ENCODE measurements around the gene CD40.

CD40 gene

DNA sequence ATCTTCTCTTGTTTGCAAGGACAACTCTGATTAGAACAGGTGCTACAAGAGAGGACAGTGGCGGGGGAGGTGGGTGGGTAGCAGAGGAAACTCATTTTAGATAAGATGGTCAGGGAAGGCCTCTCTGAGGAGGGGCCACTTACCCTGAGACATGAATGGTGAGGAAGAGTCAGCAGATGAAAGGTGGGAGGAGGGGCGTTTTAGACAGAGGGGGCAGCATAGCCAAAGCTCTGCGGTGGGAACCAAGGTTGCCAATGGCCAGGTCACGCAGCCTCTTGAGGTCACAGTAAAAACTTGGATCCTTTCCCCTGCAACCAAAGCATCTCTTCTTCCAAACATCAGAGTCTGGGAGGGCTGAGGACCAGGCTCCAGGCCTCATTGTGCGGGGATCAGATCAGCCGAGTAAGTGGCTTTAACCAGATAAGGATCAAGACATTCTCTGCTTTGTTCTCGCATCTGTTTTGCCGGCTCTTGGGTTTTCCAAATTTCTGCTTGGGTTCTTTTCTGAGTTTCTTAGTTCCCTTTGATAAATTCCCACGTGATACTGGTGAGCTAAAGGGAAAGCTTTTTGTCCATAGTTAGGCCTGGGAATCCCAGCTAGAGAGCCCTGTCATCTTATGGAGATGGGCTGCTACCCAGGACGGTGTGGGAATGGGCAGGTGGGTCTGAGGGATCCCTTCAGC, 5.5 kb upstream of the CD40 start:
- Histone ChIP-seq H3K4me3 (ENCODE audit: low read depth, low read length) (no peak overlapping the region), H3K27ac (ENCODE audit: low read depth, low read length) (no peak overlapping the region), H3K27me3 (ENCODE audit: control insufficient read depth, insufficient read depth, low read length) (peaks cover 32% of the 10 kb centered on the region), H3K9ac (ENCODE audit: low read depth, low read length) (no peak overlapping the region), H3K9me3 (ENCODE audit: control insufficient read depth, insufficient read depth, low read length) (no peaks in the 10 kb centered on the region), H3K4me1 (ENCODE audit: control insufficient read depth, insufficient read depth, low read length) (no peaks in the 10 kb centered on the region), H3K36me3 (ENCODE audit: control insufficient read depth, insufficient read depth, low read length) (no peaks in the 10 kb centered on the region)

DNA sequence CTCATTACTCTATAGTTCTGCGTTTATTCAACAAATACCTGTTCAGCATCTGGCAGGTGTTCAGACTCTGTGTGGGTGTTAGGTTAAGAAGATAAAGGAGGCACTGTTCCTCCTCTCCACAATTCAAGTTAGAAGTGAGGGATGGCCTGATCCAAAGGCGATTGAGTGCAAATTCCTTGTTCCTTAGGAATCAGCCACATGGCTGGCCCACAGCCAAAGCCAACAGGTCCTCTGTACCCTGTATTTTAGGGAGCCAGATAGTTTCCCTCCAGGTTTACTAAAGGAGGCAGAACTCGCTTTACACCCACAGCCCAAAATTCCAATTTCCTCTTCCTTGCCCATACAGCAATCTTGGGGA, 5.0 kb upstream of the CD40 start:
- Histone ChIP-seq H3K9me3 (ENCODE audit: control insufficient read depth, insufficient read depth, low read length) (no peaks in the 10 kb centered on the region), H3K9ac (ENCODE audit: low read depth, low read length) (no peak overlapping the region), H3K27me3 (ENCODE audit: control insufficient read depth, insufficient read depth, low read length) (peaks cover 32% of the 10 kb centered on the region), H3K36me3 (ENCODE audit: control insufficient read depth, insufficient read depth, low read length) (no peaks in the 10 kb centered on the region), H3K4me1 (ENCODE audit: control insufficient read depth, insufficient read depth, low read length) (no peaks in the 10 kb centered on the region), H3K4me3 (ENCODE audit: low read depth, low read length) (no peak overlapping the region), H3K27ac (ENCODE audit: low read depth, low read length) (no peak overlapping the region)

DNA sequence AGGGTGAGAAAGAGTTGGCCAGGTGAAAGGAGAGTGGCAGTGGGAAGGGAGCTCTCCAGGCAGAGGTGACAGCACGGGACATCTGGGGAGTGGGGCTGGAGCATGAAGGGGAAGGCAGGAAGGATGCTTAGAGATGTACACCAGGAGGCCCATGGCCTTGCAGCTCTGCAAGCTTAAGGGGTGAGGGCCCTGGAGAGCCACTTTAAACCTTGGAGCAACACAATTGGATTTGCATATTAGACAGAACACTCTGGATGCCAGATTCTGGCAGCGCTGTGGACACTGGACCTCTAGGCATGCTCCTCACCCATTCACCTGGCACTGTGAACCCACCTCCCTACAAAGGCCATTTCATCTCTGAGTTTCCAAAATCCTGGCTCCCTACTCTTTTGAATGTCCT, 3.7 kb upstream of the CD40 start:
- Histone ChIP-seq H3K4me3 (ENCODE audit: low read depth, low read length) (no peak overlapping the region), H3K9me3 (ENCODE audit: control insufficient read depth, insufficient read depth, low read length) (no peaks in the 10 kb centered on the region), H3K36me3 (ENCODE audit: control insufficient read depth, insufficient read depth, low read length) (no peaks in the 10 kb centered on the region), H3K4me1 (ENCODE audit: control insufficient read depth, insufficient read depth, low read length) (no peaks in the 10 kb centered on the region), H3K27ac (ENCODE audit: low read depth, low read length) (no peak overlapping the region), H3K9ac (ENCODE audit: low read depth, low read length) (no peak overlapping the region), H3K27me3 (ENCODE audit: control insufficient read depth, insufficient read depth, low read length) (peaks cover 32% of the 10 kb centered on the region)

DNA sequence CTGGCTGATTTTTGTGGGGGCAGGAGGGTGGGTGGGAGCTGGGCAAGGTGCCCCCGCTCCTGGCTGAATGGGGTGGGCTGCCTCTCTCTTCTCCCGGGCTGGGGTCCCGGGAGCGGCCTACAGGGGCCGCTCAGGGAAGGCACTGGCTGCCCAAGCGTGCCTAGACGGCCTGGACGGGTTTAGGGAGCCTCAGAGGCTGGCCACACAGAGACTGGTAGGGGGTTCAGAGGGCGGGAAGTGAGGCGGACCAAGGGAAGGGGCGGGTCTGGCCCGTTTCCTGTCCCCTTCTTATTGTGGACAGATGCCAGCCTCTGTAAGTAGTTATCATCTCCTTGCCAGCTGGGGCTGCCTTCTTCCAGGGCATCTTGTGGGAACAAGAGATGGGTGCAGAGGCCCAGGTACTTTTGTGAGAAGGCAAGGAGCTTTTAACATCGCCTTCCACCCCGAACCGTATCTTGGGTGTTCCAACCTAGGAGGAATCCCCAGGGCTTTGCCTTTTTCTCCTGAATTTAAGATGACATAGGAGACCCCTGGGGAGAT, 437 bp downstream of the CD40 start:
- H3K9ac ChIP-seq (ENCODE audit: low read depth, low read length): no peak overlapping the region
- H3K4me3 ChIP-seq (ENCODE audit: low read depth, low read length): peak overlapping the region; percentile 55
- H3K27ac ChIP-seq (ENCODE audit: low read depth, low read length): no peak overlapping the region
- H3K27me3 ChIP-seq (ENCODE audit: control insufficient read depth, insufficient read depth, low read length): peaks cover 23% of the 10 kb centered on the region
- H3K36me3 ChIP-seq (ENCODE audit: control insufficient read depth, insufficient read depth, low read length): peaks cover 4% of the 10 kb centered on the region; the same call in 1 of the 2 replicates
- no peaks in the 10 kb centered on the region for H3K9me3 ChIP-seq (ENCODE audit: control insufficient read depth, insufficient read depth, low read length)
- no peaks in the 10 kb centered on the region for H3K4me1 ChIP-seq (ENCODE audit: control insufficient read depth, insufficient read depth, low read length)

DNA sequence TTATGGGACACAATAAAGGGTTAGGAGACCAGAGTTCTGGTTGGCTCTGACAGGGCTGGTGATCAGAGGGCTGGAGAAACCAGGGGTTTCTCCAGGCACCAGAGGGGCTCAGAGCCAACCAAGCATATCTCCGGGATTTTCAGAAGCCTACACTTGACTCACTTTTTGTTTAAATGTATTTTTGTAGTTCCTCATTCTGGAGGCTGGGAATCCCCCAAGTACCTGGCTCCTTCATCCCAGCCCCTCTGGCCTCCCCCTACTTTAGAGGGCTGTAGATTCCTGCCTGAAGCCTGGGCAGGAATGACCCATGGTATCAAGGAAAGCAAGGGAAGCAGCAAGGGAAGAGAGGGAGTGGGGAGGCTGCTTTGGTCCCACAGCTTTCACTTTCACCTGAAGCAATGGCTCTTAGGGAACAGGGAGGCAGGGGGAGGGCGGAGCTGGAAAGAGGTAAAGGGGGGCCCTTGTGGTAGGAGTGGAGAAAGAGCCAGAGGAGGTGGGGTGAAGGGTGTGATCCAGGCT, 973 bp downstream of the CD40 start:
- peaks cover 21% of the 10 kb centered on the region for H3K27me3 ChIP-seq (ENCODE audit: control insufficient read depth, insufficient read depth, low read length)
- peak overlapping the region; percentile 55; the same call in 1 of the 2 replicates for H3K4me3 ChIP-seq (ENCODE audit: low read depth, low read length)
- no peaks in the 10 kb centered on the region for H3K4me1 ChIP-seq (ENCODE audit: control insufficient read depth, insufficient read depth, low read length)
- no peaks in the 10 kb centered on the region for H3K9me3 ChIP-seq (ENCODE audit: control insufficient read depth, insufficient read depth, low read length)
- no peak overlapping the region for H3K27ac ChIP-seq (ENCODE audit: low read depth, low read length)
- H3K36me3 ChIP-seq (ENCODE audit: control insufficient read depth, insufficient read depth, low read length): peaks cover 4% of the 10 kb centered on the region; the same call in 1 of the 2 replicates
- no peak overlapping the region for H3K9ac ChIP-seq (ENCODE audit: low read depth, low read length)

DNA sequence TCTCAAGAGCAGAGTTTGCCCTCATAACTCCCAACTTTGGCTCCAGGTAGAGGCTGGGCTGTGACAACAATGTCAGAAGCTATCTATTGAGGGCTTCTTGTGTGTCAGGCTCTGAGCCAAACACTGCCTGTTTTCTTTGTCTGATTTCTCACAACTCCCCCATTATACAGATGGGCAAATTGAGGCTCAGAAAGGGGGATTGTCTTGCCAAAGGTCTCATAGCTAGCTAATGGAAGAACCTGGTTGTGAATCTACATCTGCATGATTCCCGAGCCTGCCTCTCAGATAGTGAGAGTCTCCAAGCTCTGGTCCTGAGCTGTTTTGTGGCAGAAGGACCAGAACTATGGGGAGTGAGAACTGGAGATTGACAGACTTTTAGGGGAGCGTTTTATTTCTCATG, 1.4 kb downstream of the CD40 start:
- Histone ChIP-seq H3K27ac (ENCODE audit: low read depth, low read length) (no peak overlapping the region), H3K4me1 (ENCODE audit: control insufficient read depth, insufficient read depth, low read length) (no peaks in the 10 kb centered on the region), H3K27me3 (ENCODE audit: control insufficient read depth, insufficient read depth, low read length) (peaks cover 17% of the 10 kb centered on the region), H3K9ac (ENCODE audit: low read depth, low read length) (no peak overlapping the region), H3K36me3 (ENCODE audit: control insufficient read depth, insufficient read depth, low read length) (peaks cover 4% of the 10 kb centered on the region), H3K9me3 (ENCODE audit: control insufficient read depth, insufficient read depth, low read length) (no peaks in the 10 kb centered on the region), H3K4me3 (ENCODE audit: low read depth, low read length) (no peak overlapping the region)

DNA sequence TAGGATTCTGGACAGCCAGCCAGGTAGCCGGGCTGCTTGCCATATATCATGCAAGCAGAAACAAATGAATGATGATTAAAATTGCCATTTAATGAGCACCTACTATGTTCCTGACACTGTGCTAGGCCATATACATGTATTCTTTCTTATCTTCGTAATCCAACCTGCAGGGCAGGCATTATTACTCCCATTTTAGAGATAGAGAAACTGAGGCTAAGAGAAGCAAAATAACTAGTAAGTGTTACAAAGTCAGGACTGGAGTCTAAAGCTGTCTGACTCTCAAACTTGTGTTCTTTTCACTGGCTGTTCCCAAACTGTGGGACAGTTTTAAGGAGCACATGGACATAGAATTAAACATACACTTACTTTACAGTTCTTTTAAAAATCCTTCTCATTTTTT, 2.0 kb downstream of the CD40 start:
- Histone ChIP-seq H3K9me3 (ENCODE audit: control insufficient read depth, insufficient read depth, low read length) (no peaks in the 10 kb centered on the region), H3K27ac (ENCODE audit: low read depth, low read length) (no peak overlapping the region), H3K36me3 (ENCODE audit: control insufficient read depth, insufficient read depth, low read length) (peaks cover 4% of the 10 kb centered on the region), H3K27me3 (ENCODE audit: control insufficient read depth, insufficient read depth, low read length) (peaks cover 14% of the 10 kb centered on the region), H3K4me1 (ENCODE audit: control insufficient read depth, insufficient read depth, low read length) (no peaks in the 10 kb centered on the region), H3K9ac (ENCODE audit: low read depth, low read length) (no peak overlapping the region), H3K4me3 (ENCODE audit: low read depth, low read length) (no peak overlapping the region)

DNA sequence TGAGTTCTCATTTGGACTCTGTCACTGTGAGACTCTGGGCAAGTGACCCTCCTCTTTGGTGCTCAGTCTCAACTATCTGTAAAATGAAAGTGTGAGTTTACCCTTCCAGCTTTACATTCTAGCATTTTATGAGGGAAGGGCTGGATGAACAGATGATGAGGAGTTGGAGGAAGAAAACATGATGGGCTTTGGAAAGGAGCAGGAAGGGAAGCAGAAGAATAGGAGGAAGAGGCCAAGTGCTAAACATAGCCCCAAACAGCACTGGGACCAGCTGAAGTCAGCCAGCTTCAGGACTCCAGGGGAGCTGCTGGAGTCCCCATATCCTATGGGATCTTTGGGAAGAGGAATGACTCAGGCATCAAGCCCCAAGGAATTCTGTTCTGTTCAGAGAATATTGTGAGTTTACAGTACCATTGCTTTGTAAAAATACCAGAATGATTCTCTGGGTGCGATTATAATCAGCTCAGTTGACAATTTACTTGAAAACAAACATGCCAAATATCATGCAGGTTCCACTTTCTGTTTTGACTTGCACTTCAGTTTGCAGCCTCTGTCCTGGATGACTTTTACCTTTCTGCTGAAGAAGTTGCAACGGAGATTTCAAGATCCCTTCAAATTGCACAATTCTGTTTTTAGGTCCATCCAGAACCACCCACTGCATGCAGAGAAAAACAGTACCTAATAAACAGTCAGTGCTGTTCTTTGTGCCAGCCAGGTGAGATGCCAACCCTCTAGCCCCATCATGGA, 3.2 kb downstream of the CD40 start:
- H3K27ac ChIP-seq (ENCODE audit: low read depth, low read length): no peak overlapping the region
- peaks cover 4% of the 10 kb centered on the region for H3K36me3 ChIP-seq (ENCODE audit: control insufficient read depth, insufficient read depth, low read length)
- H3K4me1 ChIP-seq (ENCODE audit: control insufficient read depth, insufficient read depth, low read length): no peaks in the 10 kb centered on the region
- peaks cover 5% of the 10 kb centered on the region for H3K27me3 ChIP-seq (ENCODE audit: control insufficient read depth, insufficient read depth, low read length)
- no peaks in the 10 kb centered on the region for H3K9me3 ChIP-seq (ENCODE audit: control insufficient read depth, insufficient read depth, low read length)
- no peak overlapping the region for H3K4me3 ChIP-seq (ENCODE audit: low read depth, low read length)
- H3K9ac ChIP-seq (ENCODE audit: low read depth, low read length): no peak overlapping the region

DNA sequence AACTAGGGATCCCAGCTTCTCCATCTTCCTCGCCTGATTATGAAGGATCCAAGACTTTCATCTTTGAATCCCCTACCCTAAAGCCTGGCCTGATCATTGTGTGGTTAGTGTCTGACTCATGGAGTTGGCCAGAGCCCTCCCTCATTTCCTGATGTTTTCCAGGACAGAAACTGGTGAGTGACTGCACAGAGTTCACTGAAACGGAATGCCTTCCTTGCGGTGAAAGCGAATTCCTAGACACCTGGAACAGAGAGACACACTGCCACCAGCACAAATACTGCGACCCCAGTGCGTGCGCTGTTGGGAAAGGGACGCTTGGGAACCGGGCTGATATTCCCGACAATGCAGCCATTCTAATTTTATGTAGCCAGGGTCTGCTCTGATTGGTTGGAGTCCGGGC, 4.0 kb downstream of the CD40 start:
- Histone ChIP-seq H3K27ac (ENCODE audit: low read depth, low read length) (no peak overlapping the region), H3K9me3 (ENCODE audit: control insufficient read depth, insufficient read depth, low read length) (no peaks in the 10 kb centered on the region), H3K36me3 (ENCODE audit: control insufficient read depth, insufficient read depth, low read length) (peaks cover 4% of the 10 kb centered on the region), H3K9ac (ENCODE audit: low read depth, low read length) (no peak overlapping the region), H3K4me3 (ENCODE audit: low read depth, low read length) (no peak overlapping the region), H3K4me1 (ENCODE audit: control insufficient read depth, insufficient read depth, low read length) (no peaks in the 10 kb centered on the region), H3K27me3 (ENCODE audit: control insufficient read depth, insufficient read depth, low read length) (no peaks in the 10 kb centered on the region)

DNA sequence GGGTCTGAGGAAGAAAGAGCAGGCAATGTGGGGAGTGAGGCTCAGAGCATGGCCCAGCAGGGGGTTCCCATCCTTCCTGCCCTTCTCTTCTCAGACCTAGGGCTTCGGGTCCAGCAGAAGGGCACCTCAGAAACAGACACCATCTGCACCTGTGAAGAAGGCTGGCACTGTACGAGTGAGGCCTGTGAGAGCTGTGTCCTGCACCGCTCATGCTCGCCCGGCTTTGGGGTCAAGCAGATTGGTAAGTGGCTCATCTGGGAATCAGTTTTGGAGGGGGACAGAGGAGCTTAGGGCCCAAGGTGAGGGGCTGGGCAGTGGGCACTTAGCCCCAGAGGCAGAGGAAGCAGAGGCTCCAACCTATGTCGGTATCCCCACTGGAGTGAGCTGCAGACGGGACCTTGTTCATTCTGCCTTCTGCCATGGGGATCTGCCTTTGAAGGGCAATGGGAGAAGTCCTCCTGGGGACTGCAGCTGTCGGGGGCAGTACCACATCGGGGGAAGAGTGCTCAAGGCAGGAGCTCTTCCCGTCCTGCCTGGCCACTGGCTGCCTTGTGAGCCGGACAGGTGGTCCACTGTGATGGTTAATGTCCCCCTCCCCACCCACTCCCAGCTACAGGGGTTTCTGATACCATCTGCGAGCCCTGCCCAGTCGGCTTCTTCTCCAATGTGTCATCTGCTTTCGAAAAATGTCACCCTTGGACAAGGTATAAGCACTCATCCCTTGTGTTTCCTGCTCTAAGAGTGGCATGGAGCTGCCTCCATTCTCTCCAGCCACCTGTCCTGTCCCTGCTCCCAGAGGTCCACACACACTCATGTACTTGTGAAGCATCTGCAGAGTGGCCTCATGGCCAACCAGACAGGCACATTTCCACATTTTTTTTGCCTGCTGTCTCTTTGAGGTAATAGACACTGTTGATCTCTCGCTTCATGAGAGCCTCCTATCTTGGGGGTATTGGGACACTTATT, 4.7 kb downstream of the CD40 start:
- Histone ChIP-seq H3K27me3 (ENCODE audit: control insufficient read depth, insufficient read depth, low read length) (no peaks in the 10 kb centered on the region), H3K4me3 (ENCODE audit: low read depth, low read length) (no peak overlapping the region), H3K4me1 (ENCODE audit: control insufficient read depth, insufficient read depth, low read length) (no peaks in the 10 kb centered on the region), H3K27ac (ENCODE audit: low read depth, low read length) (no peak overlapping the region), H3K9me3 (ENCODE audit: control insufficient read depth, insufficient read depth, low read length) (no peaks in the 10 kb centered on the region), H3K9ac (ENCODE audit: low read depth, low read length) (no peak overlapping the region), H3K36me3 (ENCODE audit: control insufficient read depth, insufficient read depth, low read length) (peaks cover 4% of the 10 kb centered on the region)
